Common myeloid progenitor, CD34-positive (primary cell): ENCODE results near the gene RAB15.
A peak's percentile ranks its signal among the peaks of the same experiment; 100 is the strongest.

Experiments used
- CTCF ChIA-PET: fragments of 350-600 bp; sonication (Branson Sonifier 250); formaldehyde crosslinking; loops from one replicate; lab custom pipeline; 2021; ENCODE audit warnings: antibody characterized with exemption; lab: Charles Lee
- POLR2A ChIA-PET: fragments of 350-600 bp; sonication (Branson Sonifier 250); formaldehyde crosslinking; loops from one replicate; lab custom pipeline; 2021; ENCODE audit warnings: antibody characterized with exemption; lab: Charles Lee
- DNase-seq, 3 donors: peaks; one replicate each; pipeline versions ENCODE4 v3.0.0 to v3.0.0-alpha.2; 2013
- H3K27ac ChIP-seq, 2 experiments: 1 replicate in 1 of 2; 2 replicates in 1 of 2; pipeline ENCODE4 v1.7.0; 2013; ENCODE audit warnings: inconsistent platforms in 2 of 2, low read length in 2 of 2, mild to moderate bottlenecking in 2 of 2, low read depth in 1 of 2, moderate library complexity in 1 of 2; ENCODE audit not compliant: severe bottlenecking in 2 of 2, insufficient read depth in 1 of 2, poor library complexity in 1 of 2
- H3K27me3 ChIP-seq, 5 experiments: replicated peaks in 2 of 5; 1 replicate in 3 of 5; 2 replicates in 2 of 5; pipeline versions ENCODE4 v1.6.1 to v1.7.0; 2013; ENCODE audit warnings: low read length in 4 of 5, mild to moderate bottlenecking in 2 of 5, moderate library complexity in 2 of 5, inconsistent platforms in 1 of 5; ENCODE audit not compliant: insufficient read depth in 5 of 5, control insufficient read depth in 4 of 5
- H3K36me3 ChIP-seq, 4 experiments: 1 replicate in 2 of 4; 2 replicates in 2 of 4; pipeline versions ENCODE4 v1.6.1 to v1.7.0; 2013; ENCODE audit warnings: low read length in 3 of 4, control low read depth in 1 of 4, mild to moderate bottlenecking in 1 of 4; ENCODE audit not compliant: control insufficient read depth in 4 of 4, insufficient read depth in 4 of 4
- H3K4me1 ChIP-seq, 4 experiments: 1 replicate in 3 of 4; 2 replicates in 1 of 4; pipeline versions ENCODE4 v1.6.1 to v1.7.1; 2013; ENCODE audit warnings: low read length in 3 of 4, mild to moderate bottlenecking in 3 of 4, control low read depth in 1 of 4, inconsistent platforms in 1 of 4, moderate library complexity in 1 of 4; ENCODE audit not compliant: control insufficient read depth in 4 of 4, insufficient read depth in 4 of 4; ENCODE audit errors: control extremely low read depth in 1 of 4
- H3K4me3 ChIP-seq, 7 experiments: 1 replicate in 4 of 7; 2 replicates in 3 of 7; pipeline versions ENCODE4 v1.5.1 to v1.7.0; 2013; ENCODE audit warnings: mild to moderate bottlenecking in 7 of 7, low read length in 6 of 7, moderate library complexity in 6 of 7, inconsistent platforms in 2 of 7, low read depth in 2 of 7, control low read depth in 1 of 7; ENCODE audit not compliant: insufficient read depth in 4 of 7, control insufficient read depth in 1 of 7; ENCODE audit errors: extremely low read depth in 1 of 7
- H3K9me3 ChIP-seq, 5 experiments: 1 replicate in 4 of 5; 2 replicates in 1 of 5; pipeline versions ENCODE4 v1.6.1 to v1.7.1; 2013; ENCODE audit warnings: low read length in 4 of 5, mild to moderate bottlenecking in 2 of 5, inconsistent platforms in 1 of 5, low read depth in 1 of 5, moderate library complexity in 1 of 5; ENCODE audit not compliant: control insufficient read depth in 4 of 5, insufficient read depth in 2 of 5; ENCODE audit errors: control extremely low read depth in 1 of 5
- WGBS: methylation state at CpG from one replicate; pipeline ENCODE4 v1.1.5; 2013; ENCODE audit not compliant: insufficient coverage; 5-methylcytosine and 5-hydroxymethylcytosine counted together

RAB15 gene

GRCh38 chr14:65010211-65010931 lies 38.2 kb upstream of the RAB15 start:
- no peaks in the 10 kb centered on the region for H3K4me1 ChIP-seq
- no peak overlapping the region for H3K4me3 ChIP-seq
- peaks cover 5 to 58% (median 23%) of the 10 kb centered on the region in 4 experiments for H3K36me3 ChIP-seq
- H3K9me3 ChIP-seq, result no peaks in the 10 kb centered on the region
- no peak for DNase-seq
- POLR2A ChIA-PET, result interaction anchor here (0.6 kb wide), 1 partner anchor 212 kb away, joined by 3 read pairs; no protein-coding TSS in a partner anchor
- H3K27me3 ChIP-seq, result no peaks in the 10 kb centered on the region
- no peak overlapping the region for H3K27ac ChIP-seq
- WGBS, result 98% methylated on average over 5 of the region's 5 CpGs
- CTCF ChIA-PET, result interaction anchor here (0.6 to 2.5 kb wide), 2 partner anchors 8 to 9 kb away, joined by 3 to 22 read pairs; no protein-coding TSS in a partner anchor

- WGBS, result 83% methylated on average over 1 of the region's 1 CpG
- Histone ChIP-seq H3K27me3 (no peaks in the 10 kb centered on the region), H3K36me3 (peaks cover 5 to 45% (median 13%) of the 10 kb centered on the region in 4 experiments), H3K27ac (no peak overlapping the region), H3K4me1 (no peaks in the 10 kb centered on the region), H3K9me3 (no peaks in the 10 kb centered on the region), H3K4me3 (no peak overlapping the region)
- ChIA-PET POLR2A (no interaction called here), CTCF (interaction anchor here (0.8 to 2.1 kb wide), 5 partner anchors 12 to 95 kb away, joined by 3 to 7 read pairs (median 3); no protein-coding TSS in a partner anchor)
- peak in 1 of 3 donors; percentile 19 for DNase-seq
Measured at GRCh38 chr14:65007202-65007601, 35.1 kb upstream of the RAB15 start.

GRCh38 chr14:65006261-65006721 lies 34.2 kb upstream of the RAB15 start:
- H3K4me3 ChIP-seq, result no peak overlapping the region
- CTCF ChIA-PET, result interaction anchor here (0.8 to 2.1 kb wide), 6 partner anchors 9 to 94 kb away, joined by 3 to 7 read pairs (median 3); no protein-coding TSS in a partner anchor
- POLR2A ChIA-PET, result no interaction called here
- DNase-seq, result peak in 1 of 3 donors; percentile 9
- H3K9me3 ChIP-seq, result no peaks in the 10 kb centered on the region
- no peak overlapping the region for H3K27ac ChIP-seq
- no peaks in the 10 kb centered on the region for H3K4me1 ChIP-seq
- no peaks in the 10 kb centered on the region for H3K27me3 ChIP-seq
- WGBS, result 100% methylated on average over 6 of the region's 6 CpGs
- H3K36me3 ChIP-seq, result peaks cover 2 to 39% (median 7%) of the 10 kb centered on the region in 4 experiments

GRCh38 chr14:65003394-65003793 lies 31.3 kb upstream of the RAB15 start:
- H3K27me3 ChIP-seq, result no peaks in the 10 kb centered on the region
- H3K36me3 ChIP-seq, result peaks cover 2 to 15% (median 4%) of the 10 kb centered on the region in 4 experiments
- WGBS, result 79% methylated on average over 2 of the region's 2 CpGs
- no peaks in the 10 kb centered on the region for H3K9me3 ChIP-seq
- H3K27ac ChIP-seq, result no peak overlapping the region
- no peak for DNase-seq
- no peak overlapping the region for H3K4me3 ChIP-seq
- no peaks in the 10 kb centered on the region for H3K4me1 ChIP-seq
- ChIA-PET POLR2A (no interaction called here), CTCF (no interaction called here)

- DNase-seq, result no peak
- Histone ChIP-seq H3K27ac (no peak overlapping the region), H3K36me3 (peaks cover 2 to 12% (median 4%) of the 10 kb centered on the region in 4 experiments), H3K27me3 (no peaks in the 10 kb centered on the region), H3K4me3 (no peak overlapping the region), H3K9me3 (no peaks in the 10 kb centered on the region), H3K4me1 (no peaks in the 10 kb centered on the region)
- WGBS, result 100% methylated on average over 2 of the region's 6 CpGs
- POLR2A ChIA-PET, result no interaction called here
- CTCF ChIA-PET, result interaction anchor here (0.8 to 7.2 kb wide), 3 partner anchors 8 to 21 kb away, joined by 3 to 44 read pairs (median 4); no protein-coding TSS in a partner anchor
Measured at GRCh38 chr14:65002586-65003210, 30.6 kb upstream of the RAB15 start.

GRCh38 chr14:65001723-65002122 lies 29.6 kb upstream of the RAB15 start:
- CTCF ChIA-PET, result interaction anchor here (0.7 to 7.2 kb wide), 4 partner anchors 14 to 27 kb away, joined by 3 to 44 read pairs (median 4); no protein-coding TSS in a partner anchor

More at GRCh38 chr14:65001723-65002122, 29.6 kb upstream of the RAB15 start:
- no peak for DNase-seq
- POLR2A ChIA-PET, result no interaction called here
- no peaks in the 10 kb centered on the region for H3K4me1 ChIP-seq
- H3K4me3 ChIP-seq, result no peak overlapping the region
- no peaks in the 10 kb centered on the region for H3K9me3 ChIP-seq
- H3K27ac ChIP-seq, result no peak overlapping the region
- WGBS, result 100% methylated on average over 1 of the region's 6 CpGs
- peaks cover 2 to 12% (median 4%) of the 10 kb centered on the region in 4 experiments for H3K36me3 ChIP-seq
- H3K27me3 ChIP-seq, result no peaks in the 10 kb centered on the region
